ENCODE results near the gene USP11.

- TF ChIP-seq CTCF (IDR thresholded peaks at IDR 0.05) (no peak), POLR2A (IDR thresholded peaks at IDR 0.05) (no peak), POLR2AphosphoS5 (IDR thresholded peaks at IDR 0.05; ENCODE audit: insufficient read depth in 1 of 2, low read depth in 1 of 2) (no peak)
These were observed 42.9 kb upstream of the USP11 start for GRCh38 chrX:47189906-47190305.
